GM19467 (cell line): ENCODE measurements around the gene DPAGT1.
"Not testable (repeated sequence)": the region's sequence is repeated elsewhere in the genome, so short reads cannot be mapped to it uniquely, and the experiment has no call there.

Experiments used
- ATAC-seq: cut with Tn5 transposase; IDR thresholded peaks from one replicate; pipeline ENCODE4 v1.9.1; 2021; ENCODE audit warnings: mild to moderate bottlenecking, moderate library complexity; ENCODE audit not compliant: unreplicated experiment

The DPAGT1 gene

DNA sequence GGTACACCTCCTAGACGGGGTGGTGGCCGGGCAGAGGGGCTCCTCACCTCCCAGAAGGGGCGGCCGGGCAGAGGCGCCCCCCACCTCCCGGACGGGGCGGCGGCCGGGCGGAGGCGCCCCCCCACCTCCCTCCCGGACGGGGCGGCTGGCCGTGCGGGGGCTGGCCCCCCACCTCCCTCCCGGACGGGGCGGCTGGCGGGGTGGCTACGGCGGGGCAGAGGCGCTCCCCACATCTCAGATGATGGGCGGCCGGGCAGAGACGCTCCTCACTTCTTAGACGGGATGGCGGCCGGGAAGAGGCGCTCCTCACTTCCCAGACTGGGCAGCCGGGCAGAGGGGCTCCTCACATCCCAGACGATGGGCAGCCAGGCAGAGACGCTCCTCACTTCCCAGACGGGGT, 42.5 kb downstream of the DPAGT1 start:
- not testable (repeated sequence) for ATAC-seq

DNA sequence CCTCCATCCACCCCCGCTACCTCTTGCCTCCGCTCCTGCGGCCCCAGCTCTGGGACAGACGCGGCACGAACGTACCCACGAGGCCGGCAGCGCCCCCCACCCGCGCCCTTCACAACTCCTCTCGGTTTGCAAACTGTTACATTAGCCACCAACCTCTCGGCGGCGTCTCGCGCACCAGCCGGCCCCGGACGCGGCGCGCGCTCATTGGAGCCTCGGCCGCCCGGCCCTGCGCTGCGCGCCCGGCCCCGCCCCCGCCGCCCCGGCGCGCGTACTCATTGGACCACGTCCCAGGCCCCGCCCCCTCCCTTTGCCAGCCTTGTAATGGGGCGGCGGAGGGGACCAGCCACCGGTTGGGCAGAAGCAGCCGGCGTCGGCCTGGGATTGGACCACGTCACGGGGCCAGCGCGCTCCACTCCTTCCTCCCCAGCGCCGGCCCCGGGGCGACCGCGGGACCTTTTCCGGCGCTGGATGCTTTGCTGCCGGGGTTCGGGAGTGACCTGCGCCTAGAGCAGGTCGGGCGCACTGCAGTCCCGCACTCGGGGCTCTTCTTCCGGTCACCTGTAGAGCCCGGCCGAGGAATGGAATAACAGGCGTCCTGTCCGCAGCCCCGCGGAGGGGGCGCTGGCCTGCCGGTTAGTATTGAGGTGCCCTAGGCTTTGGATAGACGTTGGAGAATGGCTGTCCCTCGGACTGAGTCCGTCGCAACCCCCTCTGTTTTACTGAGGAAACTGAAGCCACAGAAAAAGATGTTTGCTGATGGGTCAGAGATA, 44.5 kb downstream of the DPAGT1 start, which contains the start of gene HYOU1:
Gene HYOU1 (minus strand): TSS at position 206 of the 770 bp plus-strand sequence. CDS start 1,045 bp downstream, outside the sequence.
- ATAC-seq, result peak; percentile 92

DNA sequence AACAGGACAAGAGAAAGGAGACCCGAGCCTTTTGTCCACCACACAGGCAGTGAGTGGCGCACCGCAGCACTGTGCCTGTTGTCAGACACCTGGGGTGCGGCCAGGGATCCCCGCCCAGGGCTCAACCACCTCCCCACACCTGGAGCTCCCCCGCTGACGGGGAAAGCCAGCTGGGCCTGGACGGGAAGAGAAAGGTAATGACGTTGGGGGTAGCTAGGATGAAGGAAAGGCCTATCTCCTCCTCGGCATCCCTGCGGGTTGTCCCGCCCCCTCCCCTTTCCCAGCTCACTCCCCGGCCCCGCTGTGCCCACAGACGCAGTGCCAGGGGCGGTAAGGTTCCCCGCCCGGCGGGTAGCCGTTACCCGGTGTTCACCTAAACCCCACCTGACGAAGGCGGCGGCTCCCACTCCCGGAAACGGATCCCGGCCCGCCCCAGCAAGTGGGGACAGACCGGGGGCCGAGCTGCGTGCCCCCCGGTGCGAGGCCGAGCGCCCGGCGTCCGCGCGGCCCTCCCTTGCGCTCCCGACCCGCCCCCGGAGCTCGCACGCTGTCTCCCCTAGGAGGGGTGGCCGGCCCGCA, 45.1 kb downstream of the DPAGT1 start:
- peak; percentile 10 for ATAC-seq

DNA sequence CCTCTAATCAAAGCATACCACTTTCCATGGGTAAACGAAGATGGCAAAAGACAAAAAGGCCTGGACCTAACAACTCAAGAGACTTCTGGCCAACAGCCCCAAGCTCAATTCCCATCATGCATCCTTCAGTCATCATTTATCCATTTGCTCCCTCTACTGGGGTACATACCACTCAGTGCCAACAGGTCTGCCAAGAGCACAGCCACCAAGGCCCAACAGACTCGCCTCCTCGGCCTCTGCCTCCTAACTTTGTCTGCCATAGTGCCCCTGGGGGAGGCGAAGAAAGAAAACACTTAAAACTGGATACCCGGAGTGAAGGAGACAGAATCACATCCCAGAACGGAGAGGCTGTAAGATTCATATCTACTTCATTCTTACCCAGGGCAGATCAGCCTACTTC, 45.8 kb downstream of the DPAGT1 start:
- ATAC-seq, result no peak

DNA sequence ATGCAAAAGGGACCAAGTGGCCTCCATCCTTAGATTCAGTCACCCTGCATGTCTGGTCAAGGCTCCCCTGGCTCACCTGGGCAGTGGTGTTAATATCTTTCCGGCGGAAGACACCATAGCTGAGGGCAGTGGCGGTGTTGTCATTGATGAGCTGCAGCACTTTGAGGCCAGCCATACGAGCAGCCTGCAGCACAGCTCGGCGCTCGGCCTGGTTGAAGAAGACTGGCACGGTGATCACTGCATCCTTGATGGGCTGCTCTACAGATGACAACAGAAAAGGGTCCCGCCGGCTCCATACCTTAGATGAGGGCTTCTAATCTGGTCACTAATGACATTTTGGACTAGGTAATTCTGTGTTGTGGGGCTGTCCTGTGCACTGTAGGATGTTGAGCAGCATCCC, 47.2 kb downstream of the DPAGT1 start:
- ATAC-seq, result no peak

DNA sequence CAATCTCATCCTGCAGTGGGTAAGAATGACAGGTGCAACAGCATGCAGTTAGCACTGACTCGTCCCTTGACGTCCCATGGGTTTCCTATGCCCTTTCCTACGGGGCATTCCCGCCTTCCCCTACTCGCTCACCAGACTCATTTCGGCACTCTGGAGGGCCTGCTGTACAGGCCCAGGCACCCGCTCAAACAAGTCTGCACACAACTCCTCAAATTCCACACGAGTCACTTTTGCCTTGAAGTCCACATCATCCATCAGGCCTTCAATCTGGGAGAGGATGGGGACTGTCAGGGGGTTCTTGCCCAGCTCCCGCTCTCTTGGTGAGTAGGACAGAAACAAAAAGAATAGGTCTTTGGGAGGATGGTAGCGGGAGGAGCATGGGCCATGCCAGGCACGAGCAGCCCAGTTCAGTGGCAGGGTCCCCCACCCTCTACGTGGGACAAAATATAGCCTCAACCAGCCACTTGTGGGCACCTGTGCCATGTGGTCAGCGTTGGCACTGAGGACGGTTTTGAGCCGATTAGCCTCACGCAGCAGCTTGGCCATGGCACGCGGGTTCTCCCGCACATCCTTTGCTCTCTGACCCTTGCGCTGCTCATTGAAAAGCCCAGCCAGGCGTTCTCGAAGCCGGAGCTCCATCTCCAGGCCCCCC, 49.4 kb downstream of the DPAGT1 start:
- no peak for ATAC-seq

DNA sequence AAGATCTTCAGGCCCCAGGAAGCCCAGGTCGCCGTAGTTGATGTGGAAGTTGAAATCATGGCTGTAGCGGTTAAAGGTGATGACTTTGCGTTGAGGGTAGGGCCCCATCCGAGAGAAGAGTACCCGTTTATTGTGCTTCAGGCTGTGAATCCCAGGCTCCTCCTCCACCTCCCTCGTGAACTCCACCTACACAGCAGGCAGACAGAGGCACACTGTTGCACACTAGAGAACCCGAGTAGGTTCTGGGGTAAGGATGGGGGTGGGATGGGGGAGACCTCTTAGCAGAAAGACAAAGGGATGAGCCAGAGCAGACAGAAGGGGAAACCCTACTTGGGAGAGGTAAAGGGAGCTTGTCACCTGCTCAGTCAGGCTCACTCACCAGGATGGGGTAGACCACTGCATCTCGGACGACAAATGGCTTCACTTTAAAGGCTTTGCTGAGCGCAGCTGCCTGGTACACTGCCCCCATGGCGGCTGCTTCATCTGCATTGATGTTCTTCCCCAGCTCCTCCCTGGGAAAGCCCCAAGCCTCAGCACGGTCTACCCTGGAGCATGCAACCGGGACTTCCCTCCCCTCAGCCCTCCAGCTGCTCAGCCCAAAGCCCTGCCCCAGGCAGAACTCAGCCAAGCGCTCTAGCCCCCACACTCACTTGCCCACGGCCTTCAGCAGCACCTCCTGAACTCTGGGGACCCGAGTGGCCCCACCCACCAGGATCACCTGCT, 50.1 kb downstream of the DPAGT1 start:
- ATAC-seq, result no peak

DNA sequence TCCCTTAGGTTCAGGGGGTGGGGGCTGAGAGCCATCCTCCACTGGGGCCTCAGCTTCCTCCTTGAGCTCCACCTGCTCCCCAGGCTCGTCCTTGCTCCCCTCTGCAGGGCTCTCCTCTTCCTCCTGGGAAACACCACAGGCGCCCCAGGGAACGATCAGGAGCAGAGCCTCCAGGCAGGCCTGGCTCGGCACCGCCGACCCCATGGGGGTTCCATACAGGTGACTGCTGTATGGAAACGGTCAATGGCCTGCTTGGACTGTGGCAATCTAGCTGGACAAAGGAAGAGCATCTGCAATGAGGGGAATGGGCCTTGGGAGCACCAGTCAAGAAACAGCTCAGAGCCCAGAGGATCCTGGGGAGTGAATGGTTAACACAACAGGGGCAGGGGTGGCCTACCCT, 52.6 kb downstream of the DPAGT1 start:
- no peak for ATAC-seq

DNA sequence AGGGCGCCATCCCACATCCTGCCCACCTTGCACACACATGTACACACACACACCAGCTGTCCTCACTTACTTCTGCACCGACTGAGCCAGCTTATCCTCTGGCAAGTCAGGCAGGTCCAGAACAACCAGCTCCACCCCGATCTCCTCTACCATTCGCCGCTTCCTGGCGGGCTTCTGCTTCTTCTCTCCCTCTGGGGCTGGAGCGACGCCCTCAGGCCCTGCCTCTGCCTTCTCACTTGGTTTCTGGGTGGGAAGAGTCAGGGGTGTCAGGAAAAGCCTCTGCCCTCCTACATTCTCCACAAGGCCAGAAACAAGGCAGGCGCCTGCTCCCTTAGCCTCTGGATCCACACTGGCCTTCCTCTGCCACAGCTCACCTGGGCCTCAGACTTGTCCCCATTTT, 53.0 kb downstream of the DPAGT1 start:
- no peak for ATAC-seq

DNA sequence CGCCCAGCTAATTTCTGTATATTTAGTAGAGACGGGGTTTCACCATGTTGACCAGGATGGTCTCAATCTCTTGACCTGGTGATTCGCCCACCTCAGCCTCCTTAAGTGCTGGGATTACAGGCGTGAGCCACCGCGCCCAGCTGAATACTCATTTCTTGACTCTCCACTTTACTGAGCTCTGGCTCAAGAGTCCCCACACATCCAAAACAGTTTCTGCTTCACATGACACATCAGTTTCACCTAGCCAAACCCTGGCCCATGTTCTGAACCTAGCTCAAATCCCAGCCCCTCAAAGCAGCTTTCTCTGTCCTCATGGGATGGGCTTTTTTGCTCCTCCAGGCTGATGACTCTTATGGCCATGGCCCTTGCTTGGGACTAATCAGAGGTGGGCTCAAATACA, 54.4 kb downstream of the DPAGT1 start:
- no peak for ATAC-seq
